Measurements from ENCODE around the gene MPPED2. TPM values are rescaled to one million over a fixed set of nuclear protein-coding genes. Genes with fewer than 3 reads are reported as not detected.

The MPPED2 gene
- total RNA-seq, 1 experiment from 2014 or later, result 4.7 TPM

GRCh38 chr11:30489511-30489910, 96.6 kb downstream of the MPPED2 start:
- Mint-ChIP-seq H3K9me3 (no peaks in the 10 kb centered on the region), H3K4me1 (peaks cover 13 to 22% of the 10 kb centered on the region in 2 experiments), H3K4me3 (no peak overlapping the region), H3K27ac (peak overlapping the region in 1 of 3 experiments; percentile 39; a peak in 1 of 7 replicates), H3K36me3 (ENCODE audit: insufficient read depth in 1 of 3, low read depth in 3 of 3) (no peaks in the 10 kb centered on the region), H3K27me3 (ENCODE audit: low read depth) (no peaks in the 10 kb centered on the region)
- no peak overlapping the region for H2BK15ac ChIP-seq (ENCODE audit: low read depth, low read length)
- no peaks in the 10 kb centered on the region for H3K23me2 ChIP-seq (ENCODE audit: insufficient read length, low read depth, low read length, poor library complexity, severe bottlenecking)
- no peak overlapping the region for H2BK5ac ChIP-seq (ENCODE audit: insufficient read length, low read length)
- no peak overlapping the region for H3T11ph ChIP-seq (ENCODE audit: low read length)
- no peaks in the 10 kb centered on the region for H3K27me3 ChIP-seq (ENCODE audit: insufficient read depth, low read length)
- H3K27ac ChIP-seq (ENCODE audit: insufficient read length, low read depth, low read length), result no peak overlapping the region
- H4K8ac ChIP-seq (replicated peaks; ENCODE audit: insufficient read length, low read depth, low read length), result no peak overlapping the region
- H3K56ac ChIP-seq (ENCODE audit: insufficient read length, low read depth, low read length), result no peak overlapping the region
- no peak overlapping the region for H3K18ac ChIP-seq (ENCODE audit: insufficient read length, low read depth, low read length)
- peaks cover 3% of the 10 kb centered on the region for H3K4me1 ChIP-seq (ENCODE audit: insufficient read depth, low read length)
- no peaks in the 10 kb centered on the region for H3K9me3 ChIP-seq (ENCODE audit: control insufficient read depth, low read depth, low read length)
- no peak overlapping the region for H3K14ac ChIP-seq (ENCODE audit: insufficient read depth, low read length)
- H4K5ac ChIP-seq (ENCODE audit: insufficient read length, low read depth, low read length), result no peak overlapping the region
- no peak overlapping the region for H3K23ac ChIP-seq (ENCODE audit: insufficient read length, low read depth, low read length)
- no CpG with 5 or more reads among the region's 4 CpGs for WGBS (ENCODE audit: extremely low coverage, insufficient read length, low lambda C conversion rate)
- H2BK12ac ChIP-seq (ENCODE audit: insufficient read length, low read depth, low read length), result no peak overlapping the region
- H3K79me2 ChIP-seq (ENCODE audit: insufficient read depth, low read length), result no peaks in the 10 kb centered on the region
- no peak overlapping the region for H2AFZ ChIP-seq (ENCODE audit: low read length)
- TF ChIP-seq, protein P1, sequence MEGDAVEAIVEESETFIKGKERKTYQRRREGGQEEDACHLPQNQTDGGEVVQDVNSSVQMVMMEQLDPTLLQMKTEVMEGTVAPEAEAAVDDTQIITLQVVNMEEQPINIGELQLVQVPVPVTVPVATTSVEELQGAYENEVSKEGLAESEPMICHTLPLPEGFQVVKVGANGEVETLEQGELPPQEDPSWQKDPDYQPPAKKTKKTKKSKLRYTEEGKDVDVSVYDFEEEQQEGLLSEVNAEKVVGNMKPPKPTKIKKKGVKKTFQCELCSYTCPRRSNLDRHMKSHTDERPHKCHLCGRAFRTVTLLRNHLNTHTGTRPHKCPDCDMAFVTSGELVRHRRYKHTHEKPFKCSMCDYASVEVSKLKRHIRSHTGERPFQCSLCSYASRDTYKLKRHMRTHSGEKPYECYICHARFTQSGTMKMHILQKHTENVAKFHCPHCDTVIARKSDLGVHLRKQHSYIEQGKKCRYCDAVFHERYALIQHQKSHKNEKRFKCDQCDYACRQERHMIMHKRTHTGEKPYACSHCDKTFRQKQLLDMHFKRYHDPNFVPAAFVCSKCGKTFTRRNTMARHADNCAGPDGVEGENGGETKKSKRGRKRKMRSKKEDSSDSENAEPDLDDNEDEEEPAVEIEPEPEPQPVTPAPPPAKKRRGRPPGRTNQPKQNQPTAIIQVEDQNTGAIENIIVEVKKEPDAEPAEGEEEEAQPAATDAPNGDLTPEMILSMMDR (conservative IDR thresholded peaks at IDR 0.05), result no peak
- no peak for DNase-seq
- H3K9ac ChIP-seq (ENCODE audit: extremely low read depth, insufficient read length, low read length), result no peak overlapping the region
- no peaks in the 10 kb centered on the region for H4K20me1 ChIP-seq (ENCODE audit: control insufficient read depth, insufficient read depth, insufficient read length)
- no peak overlapping the region for H3K4ac ChIP-seq (ENCODE audit: low read depth, low read length)
- no peaks in the 10 kb centered on the region for H3K79me1 ChIP-seq (ENCODE audit: insufficient read depth, low read depth, low read length, poor library complexity, severe bottlenecking)
- no peak overlapping the region for H2BK120ac ChIP-seq (ENCODE audit: low read depth, low read length, poor library complexity, severe bottlenecking)
- H3K4me2 ChIP-seq (ENCODE audit: insufficient read depth, insufficient read length, low read length), result no peak overlapping the region
- no peak overlapping the region for H2BK20ac ChIP-seq (ENCODE audit: low read depth, low read length, poor library complexity, severe bottlenecking)
- no peak overlapping the region for H4K91ac ChIP-seq (ENCODE audit: insufficient read length, low read depth, low read length)
- H2AK5ac ChIP-seq (ENCODE audit: insufficient read length, low read length), result no peak overlapping the region

Measured in H9 (cell line).